Measurements from ENCODE around the gene ZDHHC11. TPM values are rescaled to one million over a fixed set of nuclear protein-coding genes. Genes with fewer than 3 reads are reported as not detected.
"Not testable (repeated sequence)": the region's sequence is repeated elsewhere in the genome, so short reads cannot be mapped to it uniquely, and the experiment has no call there.

Gene ZDHHC11
- total and polyA plus RNA-seq, 5 donors from 2014 or later, result 18.3 TPM; not detected in 4

- Histone ChIP-seq H3K36me3 (ENCODE audit: control insufficient read depth, insufficient read depth, low read length) (no peaks in the 10 kb centered on the region), H3K4me1 (ENCODE audit: control insufficient read depth, insufficient read depth, low read length, poor library complexity, severe bottlenecking) (no peaks in the 10 kb centered on the region), H3K27me3 (ENCODE audit: control insufficient read depth, insufficient read depth, low read length) (no peaks in the 10 kb centered on the region), H3K27ac (ENCODE audit: insufficient read depth, low read length, poor library complexity, severe bottlenecking) (no peak overlapping the region), H3K4me3 (ENCODE audit: low read depth, low read length) (no peak overlapping the region), H3K9me3 (ENCODE audit: control insufficient read depth in 2 of 2, low read length in 2 of 2) (no peaks in the 10 kb centered on the region)
- DNase-seq (no peak), ATAC-seq (ENCODE audit: low read depth in 2 of 2) (no peak)
- H3K27ac Mint-ChIP-seq, result peak overlapping the region in 1 of 3 donors; percentile 52
- no peaks in the 10 kb centered on the region for H3K36me3 Mint-ChIP-seq
- H3K9me3 Mint-ChIP-seq, result peaks cover 0 to 2% (median 0%) of the 10 kb centered on the region in 7 donors
- H3K4me3 Mint-ChIP-seq, result no peak overlapping the region
- no peaks in the 10 kb centered on the region for H3K27me3 Mint-ChIP-seq
- peaks cover 0 to 4% (median 1%) of the 10 kb centered on the region in 4 donors for H3K4me1 Mint-ChIP-seq
These were observed 3.4 kb upstream of the ZDHHC11 start for GRCh38 chr5:854217-854616.

DNA sequence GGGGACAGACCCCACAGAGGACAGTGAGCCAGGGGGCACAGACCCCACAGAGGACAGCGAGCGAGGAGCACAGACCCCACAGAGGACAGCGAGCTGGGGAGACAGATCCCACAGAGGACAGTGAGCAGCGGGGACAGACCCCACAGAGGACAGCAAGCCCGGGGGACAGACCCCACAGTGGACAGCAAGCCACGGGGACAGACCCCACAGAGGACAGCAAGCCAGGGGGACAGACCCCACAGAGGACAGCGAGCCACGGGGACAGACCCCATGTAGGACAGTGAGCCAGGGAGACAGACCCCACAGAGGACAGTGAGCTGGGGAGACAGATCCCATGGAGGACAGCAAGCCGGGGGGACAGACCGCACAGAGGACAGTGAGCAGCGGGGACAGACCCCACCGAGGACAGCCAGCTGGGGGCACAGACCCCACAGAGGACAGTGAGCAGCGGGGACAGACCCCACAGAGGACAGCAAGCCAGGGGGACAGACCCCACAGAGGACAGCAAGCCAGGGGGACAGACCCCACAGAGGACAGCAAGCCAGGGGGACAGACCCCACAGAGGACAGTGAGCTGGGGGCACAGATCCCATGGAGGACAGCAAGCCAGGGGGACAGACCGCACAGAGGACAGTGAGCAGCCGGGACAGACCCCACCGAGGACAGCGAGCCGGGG lies 2.8 kb upstream of the ZDHHC11 start:
- not testable (repeated sequence) for ATAC-seq (ENCODE audit: low read depth in 2 of 2); H3K4me1 ChIP-seq (ENCODE audit: control insufficient read depth, insufficient read depth, low read length, poor library complexity, severe bottlenecking); H3K36me3 ChIP-seq (ENCODE audit: control insufficient read depth, insufficient read depth, low read length); H3K4me3 ChIP-seq (ENCODE audit: low read depth, low read length); H3K9me3 Mint-ChIP-seq; H3K27me3 ChIP-seq (ENCODE audit: control insufficient read depth, insufficient read depth, low read length); H3K36me3 Mint-ChIP-seq; H3K4me1 Mint-ChIP-seq; H3K9me3 ChIP-seq (ENCODE audit: control insufficient read depth in 2 of 2, low read length in 2 of 2); H3K27ac ChIP-seq (ENCODE audit: insufficient read depth, low read length, poor library complexity, severe bottlenecking); H3K27ac Mint-ChIP-seq; H3K27me3 Mint-ChIP-seq; DNase-seq; H3K4me3 Mint-ChIP-seq

GRCh38 chr5:852431-853401 lies 1.9 kb upstream of the ZDHHC11 start:
- Histone ChIP-seq H3K36me3 (ENCODE audit: control insufficient read depth, insufficient read depth, low read length) (no peaks in the 10 kb centered on the region), H3K4me3 (ENCODE audit: low read depth, low read length) (no peak overlapping the region), H3K4me1 (ENCODE audit: control insufficient read depth, insufficient read depth, low read length, poor library complexity, severe bottlenecking) (no peaks in the 10 kb centered on the region), H3K9me3 (ENCODE audit: control insufficient read depth in 2 of 2, low read length in 2 of 2) (no peaks in the 10 kb centered on the region), H3K27ac (ENCODE audit: insufficient read depth, low read length, poor library complexity, severe bottlenecking) (no peak overlapping the region), H3K27me3 (ENCODE audit: control insufficient read depth, insufficient read depth, low read length) (no peaks in the 10 kb centered on the region)
- H3K4me3 Mint-ChIP-seq, result no peak overlapping the region
- H3K4me1 Mint-ChIP-seq, result peaks cover 0 to 3% (median 0%) of the 10 kb centered on the region in 4 donors
- ATAC-seq (ENCODE audit: low read depth in 2 of 2), result no peak
- no peaks in the 10 kb centered on the region for H3K36me3 Mint-ChIP-seq
- peaks cover 0 to 2% (median 0%) of the 10 kb centered on the region in 7 donors for H3K9me3 Mint-ChIP-seq
- H3K27me3 Mint-ChIP-seq, result no peaks in the 10 kb centered on the region
- no peak for DNase-seq
- peak overlapping the region in 1 of 3 donors; percentile 78 for H3K27ac Mint-ChIP-seq

DNA sequence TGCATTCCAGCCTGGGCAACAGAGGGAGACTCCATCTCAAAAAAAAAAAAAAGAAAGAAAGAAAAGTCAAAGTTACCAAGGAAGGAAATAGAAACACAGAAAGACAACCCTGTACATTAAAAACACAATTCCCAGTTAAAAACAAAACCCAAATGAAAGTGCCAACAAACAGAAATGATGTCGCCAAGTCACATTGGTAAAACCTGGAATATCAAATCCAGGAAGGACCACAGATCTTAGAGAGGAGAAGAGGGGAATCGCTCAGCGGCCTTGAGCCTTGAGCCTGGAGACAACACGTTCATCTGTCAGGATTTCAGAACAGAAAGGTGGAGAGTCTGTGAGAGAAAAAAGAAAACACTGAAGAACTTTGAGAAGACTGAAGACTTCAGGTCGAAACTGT lies 1.2 kb upstream of the ZDHHC11 start:
- H3K27me3 ChIP-seq (ENCODE audit: control insufficient read depth, insufficient read depth, low read length), result no peaks in the 10 kb centered on the region
- ATAC-seq (ENCODE audit: low read depth in 2 of 2) (no peak), DNase-seq (no peak)
- peaks cover 0 to 2% (median 0%) of the 10 kb centered on the region in 7 donors for H3K9me3 Mint-ChIP-seq
- H3K36me3 Mint-ChIP-seq, result no peaks in the 10 kb centered on the region
- no peaks in the 10 kb centered on the region for H3K9me3 ChIP-seq (ENCODE audit: control insufficient read depth in 2 of 2, low read length in 2 of 2)
- no peak overlapping the region for H3K27ac Mint-ChIP-seq
- H3K4me3 ChIP-seq (ENCODE audit: low read depth, low read length), result no peak overlapping the region
- H3K36me3 ChIP-seq (ENCODE audit: control insufficient read depth, insufficient read depth, low read length), result no peaks in the 10 kb centered on the region
- no peak overlapping the region for H3K4me3 Mint-ChIP-seq
- no peaks in the 10 kb centered on the region for H3K27me3 Mint-ChIP-seq
- H3K4me1 ChIP-seq (ENCODE audit: control insufficient read depth, insufficient read depth, low read length, poor library complexity, severe bottlenecking), result no peaks in the 10 kb centered on the region
- no peak overlapping the region for H3K27ac ChIP-seq (ENCODE audit: insufficient read depth, low read length, poor library complexity, severe bottlenecking)
- H3K4me1 Mint-ChIP-seq, result no peaks in the 10 kb centered on the region

- H3K27me3 ChIP-seq (ENCODE audit: control insufficient read depth, insufficient read depth, low read length), result no peaks in the 10 kb centered on the region
- DNase-seq, result no peak
- no peak for ATAC-seq (ENCODE audit: low read depth in 2 of 2)
- Mint-ChIP-seq H3K27me3 (no peaks in the 10 kb centered on the region), H3K27ac (no peak overlapping the region), H3K4me1 (peaks cover 0 to 4% (median 2%) of the 10 kb centered on the region in 4 donors), H3K9me3 (peaks cover 0 to 2% (median 0%) of the 10 kb centered on the region in 7 donors), H3K36me3 (peaks cover 4% of the 10 kb centered on the region), H3K4me3 (no peak overlapping the region)
- H3K4me1 ChIP-seq (ENCODE audit: control insufficient read depth, insufficient read depth, low read length, poor library complexity, severe bottlenecking), result no peaks in the 10 kb centered on the region
- H3K36me3 ChIP-seq (ENCODE audit: control insufficient read depth, insufficient read depth, low read length), result no peaks in the 10 kb centered on the region
- no peak overlapping the region for H3K4me3 ChIP-seq (ENCODE audit: low read depth, low read length)
- H3K27ac ChIP-seq (ENCODE audit: insufficient read depth, low read length, poor library complexity, severe bottlenecking), result no peak overlapping the region
- no peaks in the 10 kb centered on the region for H3K9me3 ChIP-seq (ENCODE audit: control insufficient read depth in 2 of 2, low read length in 2 of 2)
These were observed 767 bp upstream of the ZDHHC11 start for GRCh38 chr5:851553-851952.

DNA sequence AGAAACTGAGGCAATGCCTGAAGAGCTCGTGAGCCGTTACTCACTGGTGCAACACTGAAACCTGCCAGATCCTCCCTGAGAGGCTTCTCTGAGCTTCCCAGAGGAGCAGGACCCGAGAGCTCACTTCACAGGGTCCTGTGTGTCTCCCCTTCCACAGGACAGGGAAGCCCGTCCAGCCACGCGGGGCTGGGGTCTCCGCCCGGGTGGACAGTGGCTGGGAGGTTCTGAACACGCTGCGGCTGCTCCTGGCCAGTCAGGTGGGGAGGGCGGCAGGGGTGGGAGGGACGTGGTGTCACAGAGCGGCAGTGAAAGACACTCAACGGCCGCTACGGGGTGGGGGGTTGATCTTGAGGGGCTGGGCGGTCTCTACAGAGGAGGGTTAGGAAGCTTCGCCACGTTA lies 290 bp upstream of the ZDHHC11 start:
- H3K27ac Mint-ChIP-seq, result no peak overlapping the region
- peaks cover 0 to 7% (median 2%) of the 10 kb centered on the region in 4 donors for H3K4me1 Mint-ChIP-seq
- H3K4me3 Mint-ChIP-seq, result no peak overlapping the region
- Histone ChIP-seq H3K27ac (ENCODE audit: insufficient read depth, low read length, poor library complexity, severe bottlenecking) (no peak overlapping the region), H3K36me3 (ENCODE audit: control insufficient read depth, insufficient read depth, low read length) (no peaks in the 10 kb centered on the region), H3K4me1 (ENCODE audit: control insufficient read depth, insufficient read depth, low read length, poor library complexity, severe bottlenecking) (no peaks in the 10 kb centered on the region), H3K27me3 (ENCODE audit: control insufficient read depth, insufficient read depth, low read length) (no peaks in the 10 kb centered on the region), H3K9me3 (ENCODE audit: control insufficient read depth in 2 of 2, low read length in 2 of 2) (no peaks in the 10 kb centered on the region), H3K4me3 (ENCODE audit: low read depth, low read length) (no peak overlapping the region)
- DNase-seq (no peak), ATAC-seq (ENCODE audit: low read depth in 2 of 2) (no peak)
- peaks cover 5% of the 10 kb centered on the region for H3K36me3 Mint-ChIP-seq
- no peaks in the 10 kb centered on the region for H3K27me3 Mint-ChIP-seq
- H3K9me3 Mint-ChIP-seq, result peaks cover 0 to 2% (median 0%) of the 10 kb centered on the region in 7 donors

DNA sequence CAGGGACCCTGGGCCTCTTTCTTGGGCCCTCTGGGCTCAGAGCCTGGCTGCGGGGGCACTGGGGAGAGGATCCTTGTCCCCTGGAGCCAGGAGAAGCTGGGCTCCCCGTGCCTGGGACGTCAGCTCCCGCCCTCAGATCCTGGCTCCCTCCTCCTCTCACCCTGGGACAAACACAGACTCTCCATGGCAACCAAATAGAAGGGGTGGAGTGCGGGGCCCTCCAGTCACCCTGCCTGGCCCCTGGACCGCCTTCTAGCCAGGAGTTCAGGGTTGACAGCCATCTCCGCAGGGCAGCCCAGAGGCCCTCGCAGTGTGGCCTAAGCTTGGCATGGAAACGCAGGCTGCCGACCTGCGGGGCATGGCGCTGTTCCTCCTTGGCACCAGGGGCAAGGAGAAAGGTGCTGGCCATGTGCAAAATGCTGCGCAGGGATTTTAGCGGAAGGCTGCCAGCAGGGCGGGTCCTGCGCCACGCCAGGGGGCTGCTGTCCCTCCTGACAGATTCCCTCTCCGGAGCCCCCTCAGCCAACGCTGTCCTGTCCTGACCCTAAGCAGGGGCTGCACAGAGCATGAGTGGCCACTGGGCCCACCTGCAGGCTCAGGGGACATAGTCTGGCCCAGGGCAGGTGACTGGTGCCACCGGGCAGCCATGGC lies 1.0 kb downstream of the ZDHHC11 start:
- no peak for DNase-seq
- Mint-ChIP-seq H3K36me3 (peaks cover 5% of the 10 kb centered on the region), H3K27ac (no peak overlapping the region), H3K9me3 (peaks cover 0 to 2% (median 0%) of the 10 kb centered on the region in 7 donors), H3K4me1 (peaks cover 0 to 7% (median 2%) of the 10 kb centered on the region in 4 donors), H3K4me3 (no peak overlapping the region), H3K27me3 (no peaks in the 10 kb centered on the region)
- Histone ChIP-seq H3K4me3 (ENCODE audit: low read depth, low read length) (no peak overlapping the region), H3K27me3 (ENCODE audit: control insufficient read depth, insufficient read depth, low read length) (no peaks in the 10 kb centered on the region), H3K4me1 (ENCODE audit: control insufficient read depth, insufficient read depth, low read length, poor library complexity, severe bottlenecking) (no peaks in the 10 kb centered on the region), H3K36me3 (ENCODE audit: control insufficient read depth, insufficient read depth, low read length) (no peaks in the 10 kb centered on the region), H3K27ac (ENCODE audit: insufficient read depth, low read length, poor library complexity, severe bottlenecking) (no peak overlapping the region), H3K9me3 (ENCODE audit: control insufficient read depth in 2 of 2, low read length in 2 of 2) (no peaks in the 10 kb centered on the region)
- ATAC-seq (ENCODE audit: low read depth in 2 of 2), result no peak
